ENCODE results near the gene KCND2. TPM values are rescaled to one million over a fixed set of nuclear protein-coding genes. Genes with fewer than 3 reads are reported as not detected.

KCND2 gene
- total RNA-seq, 1 experiment from 2014 or later = 0.72 TPM

DNA sequence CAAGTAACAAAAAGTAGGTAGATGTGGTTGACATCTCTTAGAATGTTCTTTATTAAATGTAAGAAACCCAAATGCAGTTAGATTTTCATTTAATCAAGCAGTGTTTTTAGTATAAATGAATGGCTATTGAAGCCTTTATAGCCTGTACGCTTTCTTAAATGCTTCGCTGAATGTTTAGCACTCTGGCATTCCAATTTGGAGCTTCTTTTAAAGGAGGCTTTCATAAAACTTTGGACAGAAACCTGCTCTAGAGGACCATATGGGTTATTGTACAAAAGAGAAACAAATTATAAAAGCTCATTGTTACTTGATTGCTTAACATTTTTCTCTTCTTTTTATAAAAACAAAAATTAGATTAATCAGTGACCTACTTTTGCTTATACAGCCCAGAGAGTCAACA is 59.5 kb downstream of the KCND2 start:
- no peaks in the 10 kb centered on the region for H3K36me3 ChIP-seq (ENCODE audit: low read depth)
- TF ChIP-seq EZH2 (IDR thresholded peaks at IDR 0.05; ENCODE audit: low read depth) (no peak), CTCF (conservative IDR thresholded peaks at IDR 0.05) (no peak)
- H3K27me3 ChIP-seq (ENCODE audit: insufficient read depth, low read depth) = no peaks in the 10 kb centered on the region
- no peak overlapping the region for H3K27ac ChIP-seq
- DNase-seq = no peak
- H3K4me3 ChIP-seq = no peak overlapping the region
- H3K9me3 ChIP-seq (ENCODE audit: insufficient read depth, low read depth) = no peaks in the 10 kb centered on the region
- H3K4me2 ChIP-seq = no peak overlapping the region
- POLR2A ChIA-PET (ENCODE audit: unreplicated experiment) = no interaction called here
- H4K20me1 ChIP-seq (ENCODE audit: insufficient read depth) = no peaks in the 10 kb centered on the region
- no TSS peak for BruUV-seq (replicated peaks)
- CTCF ChIA-PET = no interaction called here
- H3K79me2 ChIP-seq (ENCODE audit: low read depth) = no peaks in the 10 kb centered on the region
- H3F3A ChIP-seq (ENCODE audit: insufficient read depth, low read depth) = no peaks in the 10 kb centered on the region
- H3K4me1 ChIP-seq (replicated peaks; ENCODE audit: insufficient read depth) = no peaks in the 10 kb centered on the region
- no peak overlapping the region for H2AFZ ChIP-seq
- intact Hi-C loops (cut with micrococcal nuclease; ENCODE audit: unreplicated experiment) = no loop called here
- H3K9me2 ChIP-seq (ENCODE audit: insufficient read depth) = 0 out of 2 replicates have a peak, but pooled peaks cover 3% of the 10 kb centered on the region

- no TSS peak for BruUV-seq (replicated peaks)
- Histone ChIP-seq H3K9me3 (ENCODE audit: insufficient read depth, low read depth) (no peaks in the 10 kb centered on the region), H3K4me1 (replicated peaks; ENCODE audit: insufficient read depth) (no peaks in the 10 kb centered on the region), H3K79me2 (ENCODE audit: low read depth) (no peaks in the 10 kb centered on the region), H4K20me1 (ENCODE audit: insufficient read depth) (no peaks in the 10 kb centered on the region), H3K9me2 (ENCODE audit: insufficient read depth) (0 out of 2 replicates have a peak, but pooled peaks cover 3% of the 10 kb centered on the region), H3K27me3 (ENCODE audit: insufficient read depth, low read depth) (no peaks in the 10 kb centered on the region), H3K36me3 (ENCODE audit: low read depth) (no peaks in the 10 kb centered on the region), H3F3A (ENCODE audit: insufficient read depth, low read depth) (no peaks in the 10 kb centered on the region), H3K4me2 (no peak overlapping the region), H2AFZ (peak overlapping the region; percentile 22; the same call in 1 of the 2 replicates), H3K27ac (no peak overlapping the region), H3K4me3 (no peak overlapping the region)
- ChIA-PET CTCF (no interaction called here), POLR2A (ENCODE audit: unreplicated experiment) (no interaction called here)
- no peak for TF ChIP-seq CTCF (conservative IDR thresholded peaks at IDR 0.05)
- TF ChIP-seq EZH2 (IDR thresholded peaks at IDR 0.05; ENCODE audit: low read depth) = no peak
- no peak for DNase-seq
- intact Hi-C loops (cut with micrococcal nuclease; ENCODE audit: unreplicated experiment) = no loop called here
Measured at GRCh38 chr7:120334475-120334874, 61.5 kb downstream of the KCND2 start.

DNA sequence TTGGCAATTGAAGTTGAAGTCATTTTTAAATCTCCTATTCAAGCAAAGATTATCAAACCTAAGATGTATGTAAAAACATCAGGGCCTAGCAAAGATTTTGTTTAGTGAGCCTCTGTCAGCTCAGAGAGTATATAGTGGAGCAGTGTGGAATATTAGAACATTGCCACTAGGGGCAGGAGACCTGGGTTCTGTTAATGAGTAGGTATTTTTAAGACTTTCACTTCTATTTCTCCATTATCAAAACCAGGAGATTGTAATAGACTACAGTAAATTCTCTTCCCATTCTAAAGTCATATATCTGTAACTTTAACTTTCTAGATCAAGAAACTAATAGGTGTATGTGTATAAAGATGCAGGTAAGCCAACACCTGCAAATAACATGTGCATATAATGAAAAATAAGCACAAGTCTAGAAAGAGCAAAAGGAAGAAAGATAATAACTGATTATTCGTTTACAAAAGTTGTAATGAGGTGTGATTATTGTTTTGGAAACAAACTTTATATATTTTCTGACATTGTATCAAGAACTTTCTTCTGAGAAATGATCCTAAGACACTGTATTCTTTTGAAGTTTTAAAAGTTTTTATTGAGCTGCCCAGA is 64.4 kb downstream of the KCND2 start:
- intact Hi-C loops (cut with micrococcal nuclease; ENCODE audit: unreplicated experiment) = no loop called here
- no peaks in the 10 kb centered on the region for H3K79me2 ChIP-seq (ENCODE audit: low read depth)
- no peaks in the 10 kb centered on the region for H3F3A ChIP-seq (ENCODE audit: insufficient read depth, low read depth)
- no TSS peak for BruUV-seq (replicated peaks)
- H4K20me1 ChIP-seq (ENCODE audit: insufficient read depth) = no peaks in the 10 kb centered on the region
- no peaks in the 10 kb centered on the region for H3K9me3 ChIP-seq (ENCODE audit: insufficient read depth, low read depth)
- H3K4me1 ChIP-seq (replicated peaks; ENCODE audit: insufficient read depth) = no peaks in the 10 kb centered on the region
- H3K4me2 ChIP-seq = no peak overlapping the region
- POLR2A ChIA-PET (ENCODE audit: unreplicated experiment) = no interaction called here
- H3K4me3 ChIP-seq = no peak overlapping the region
- 0 out of 2 replicates have a peak, but pooled peaks cover 3% of the 10 kb centered on the region for H3K9me2 ChIP-seq (ENCODE audit: insufficient read depth)
- no peaks in the 10 kb centered on the region for H3K36me3 ChIP-seq (ENCODE audit: low read depth)
- DNase-seq = no peak
- no peaks in the 10 kb centered on the region for H3K27me3 ChIP-seq (ENCODE audit: insufficient read depth, low read depth)
- H3K27ac ChIP-seq = no peak overlapping the region
- TF ChIP-seq EZH2 (IDR thresholded peaks at IDR 0.05; ENCODE audit: low read depth) (no peak), CTCF (conservative IDR thresholded peaks at IDR 0.05) (peak; percentile 70)
- CTCF ChIA-PET = no interaction called here
- no peak overlapping the region for H2AFZ ChIP-seq
